H1 (cell line): ENCODE data around the gene FBXO21. TPM values are rescaled to one million over a fixed set of nuclear protein-coding genes. Genes with fewer than 3 reads are reported as not detected.

ENCODE experiments used
- CTCF ChIA-PET: fragments of 300-600 bp; sonication (Branson Sonifier 250); formaldehyde crosslinking; loops from one replicate; lab custom pipeline; 2021; ENCODE audit not compliant: partially characterized antibody; lab: Charles Lee
- POLR2A ChIA-PET: fragments of 300-600 bp; sonication (Branson Sonifier 250); formaldehyde crosslinking; loops from one replicate; lab custom pipeline; 2021; ENCODE audit warnings: inconsistent platforms; ENCODE audit not compliant: partially characterized antibody; lab: Charles Lee
- DNase-seq, 2 experiments: peaks; one replicate each; pipeline versions ENCODE4 v3.0.0 to v3.0.0-alpha.2; 2010 to 2022; ENCODE audit warnings: low spot score in 2 of 2, low read depth in 1 of 2, mixed read lengths in 1 of 2
- FAIRE-seq: peaks from 2 replicates; lab custom pipeline; 2011; peaks lifted over from hg19 to GRCh38; lab: Jason Lieb, UNC
- H2AFZ ChIP-seq: 2 replicates; pipeline ENCODE4 v1.8.1; 2012; ENCODE audit warnings: low read length, inconsistent platforms
- H2AK5ac ChIP-seq: 2 replicates; pipeline ENCODE4 v1.6.1; 2013; ENCODE audit warnings: low read depth, low read length
- H2BK120ac ChIP-seq: replicated peaks from 2 replicates; pipeline ENCODE3; 2013; ENCODE audit warnings: low read depth, low read length, inconsistent platforms
- H2BK12ac ChIP-seq: 2 replicates; pipeline ENCODE4 v1.6.1; 2013; ENCODE audit warnings: low read depth, low read length
- H2BK15ac ChIP-seq: 2 replicates; pipeline ENCODE4 v1.6.1; 2013; ENCODE audit warnings: low read length
- H2BK20ac ChIP-seq: 2 replicates; pipeline ENCODE4 v1.6.1; 2013; ENCODE audit warnings: low read length
- H2BK5ac ChIP-seq: 2 replicates; pipeline ENCODE4 v1.6.1; 2013; ENCODE audit warnings: low read depth, low read length
- H3K14ac ChIP-seq: 2 replicates; pipeline ENCODE4 v1.6.1; 2013; ENCODE audit warnings: inconsistent platforms; ENCODE audit not compliant: insufficient read length
- H3K18ac ChIP-seq: 2 replicates; pipeline ENCODE4 v1.6.1; 2013; ENCODE audit warnings: low read length; ENCODE audit errors: extremely low read depth
- H3K23ac ChIP-seq: 2 replicates; pipeline ENCODE4 v1.6.1; 2013; ENCODE audit warnings: inconsistent platforms; ENCODE audit not compliant: insufficient read length
- H3K23me2 ChIP-seq: 2 replicates; pipeline ENCODE4 v1.6.1; 2013; ENCODE audit warnings: low read depth, low read length
- H3K27ac ChIP-seq: 2 replicates; pipeline ENCODE4 v1.6.1; 2011; ENCODE audit warnings: low read depth, low read length, inconsistent platforms
- H3K27me3 ChIP-seq, 4 experiments: replicated peaks in 1 of 4; 1 replicate in 1 of 4; 2 replicates in 3 of 4; pipeline versions ENCODE4 v1.6.1 to v1.8.1; 2011 to 2013; ENCODE audit warnings: low read length in 3 of 4, mild to moderate bottlenecking in 3 of 4, inconsistent platforms in 2 of 4, mixed read lengths in 2 of 4, moderate library complexity in 1 of 4; ENCODE audit not compliant: control insufficient read depth in 3 of 4, insufficient read depth in 3 of 4; ENCODE audit errors: extremely low read depth in 1 of 4
- H3K36me3 ChIP-seq, 4 experiments: 2 replicates each; pipeline versions ENCODE4 v1.6.1 to v1.8.1; 2011 to 2013; ENCODE audit warnings: mild to moderate bottlenecking in 4 of 4, low read length in 3 of 4, moderate library complexity in 2 of 4, control low read depth in 1 of 4, inconsistent platforms in 1 of 4; ENCODE audit not compliant: insufficient read depth in 4 of 4, control insufficient read depth in 2 of 4
- H3K4ac ChIP-seq: replicated peaks from 2 replicates; pipeline ENCODE3; 2013; ENCODE audit warnings: low read length, low read depth, mixed read lengths, inconsistent platforms; ENCODE audit not compliant: insufficient read length
- H3K4me1 ChIP-seq, 4 experiments: replicated peaks in 1 of 4; 1 replicate in 1 of 4; 2 replicates in 3 of 4; pipeline versions ENCODE4 v1.6.1 to v1.8.1; 2011 to 2013; ENCODE audit warnings: low read length in 3 of 4, inconsistent platforms in 2 of 4, mixed read lengths in 1 of 4; ENCODE audit not compliant: insufficient read depth in 4 of 4, control insufficient read depth in 3 of 4
- H3K4me2 ChIP-seq, 2 experiments: 2 replicates each; pipeline versions ENCODE4 v1.6.1 to v1.8.1; 2011 to 2013; ENCODE audit warnings: low read depth in 2 of 2, low read length in 2 of 2, control low read depth in 1 of 2, inconsistent platforms in 1 of 2, mild to moderate bottlenecking in 1 of 2; ENCODE audit not compliant: insufficient read depth in 1 of 2
- H3K4me3 ChIP-seq, 4 experiments: fragments of 200-600, 300-600 bp in 1 of 4; sonication (generic), shearing (Covaris generic), sonication (Bioruptor Twin) in 1 of 4; 2 replicates each; pipeline versions ENCODE4 v1.5.1 to v1.8.1; 2011 to 2016; ENCODE audit warnings: low read length in 4 of 4, low read depth in 3 of 4, control low read depth in 2 of 4, inconsistent platforms in 2 of 4, mild to moderate bottlenecking in 2 of 4, mixed read lengths in 1 of 4, moderate library complexity in 1 of 4; ENCODE audit not compliant: insufficient read depth in 2 of 4; ENCODE audit errors: extremely low read depth in 1 of 4
- H3K56ac ChIP-seq: replicated peaks from 2 replicates; pipeline ENCODE3; 2013; ENCODE audit warnings: low read depth, mild to moderate bottlenecking, mixed read lengths, low read length, inconsistent platforms; ENCODE audit not compliant: insufficient read length
- H3K79me1 ChIP-seq: 2 replicates; pipeline ENCODE4 v1.6.1; 2013; ENCODE audit warnings: low read depth, low read length, control low read depth
- H3K79me2 ChIP-seq, 2 experiments: 2 replicates each; pipeline versions ENCODE4 v1.6.1 to v1.8.1; 2012 to 2013; ENCODE audit warnings: low read length in 2 of 2, mild to moderate bottlenecking in 2 of 2, inconsistent platforms in 1 of 2; ENCODE audit not compliant: insufficient read depth in 2 of 2, control insufficient read depth in 1 of 2
- H3K9ac ChIP-seq, 4 experiments: replicated peaks in 1 of 4; 1 replicate in 1 of 4; 2 replicates in 3 of 4; pipeline versions ENCODE4 v1.6.1 to v1.8.1; 2011 to 2013; ENCODE audit warnings: low read depth in 3 of 4, low read length in 3 of 4, control low read depth in 2 of 4, mild to moderate bottlenecking in 2 of 4, moderate library complexity in 2 of 4, inconsistent platforms in 1 of 4; ENCODE audit errors: extremely low read depth in 1 of 4
- H3K9me3 ChIP-seq, 2 experiments: 2 replicates each; pipeline versions ENCODE4 v1.6.1 to v1.8.1; 2012 to 2013; ENCODE audit warnings: mild to moderate bottlenecking in 2 of 2, moderate library complexity in 2 of 2, control low read depth in 1 of 2, inconsistent platforms in 1 of 2, low read depth in 1 of 2, low read length in 1 of 2, mixed read lengths in 1 of 2; ENCODE audit not compliant: insufficient read depth in 2 of 2
- H4K20me1 ChIP-seq, 2 experiments: replicated peaks in 1 of 2; 2 replicates each; pipeline versions ENCODE3 to v1.8.1; 2011 to 2013; ENCODE audit warnings: inconsistent platforms in 2 of 2, low read length in 2 of 2, mild to moderate bottlenecking in 1 of 2; ENCODE audit not compliant: insufficient read depth in 2 of 2, control insufficient read depth in 1 of 2
- H4K5ac ChIP-seq: 2 replicates; pipeline ENCODE4 v1.6.1; 2013; ENCODE audit warnings: low read length, low read depth, mixed read lengths, inconsistent platforms; ENCODE audit not compliant: insufficient read length
- H4K8ac ChIP-seq: 2 replicates; pipeline ENCODE4 v1.8.0; 2013; ENCODE audit warnings: mild to moderate bottlenecking, moderate library complexity, low read length, inconsistent platforms; ENCODE audit not compliant: insufficient read depth; ENCODE audit errors: extremely low read depth
- H4K91ac ChIP-seq: replicated peaks from 2 replicates; pipeline ENCODE3; 2013; ENCODE audit warnings: low read length, mixed read lengths, inconsistent platforms; ENCODE audit not compliant: insufficient read length
- HDAC6 ChIP-seq: IDR thresholded peaks from one replicate; pipeline ENCODE4 v1.7.1; 2012; ENCODE audit warnings: low read depth, mild to moderate bottlenecking, inconsistent platforms, low read length, moderate library complexity
- POLR2A ChIP-seq, 2 experiments: IDR thresholded peaks; 1 replicate in 1 of 2; 2 replicates in 1 of 2; pipeline ENCODE4 v1.6.1; 2011; ENCODE audit warnings: low read depth in 2 of 2, low read length in 2 of 2, mild to moderate bottlenecking in 2 of 2; ENCODE audit errors: control extremely low read depth in 1 of 2
- SRF ChIP-seq: IDR thresholded peaks from 2 replicates; pipeline ENCODE4 v1.6.1; 2011; ENCODE audit warnings: mild to moderate bottlenecking, low read depth, low read length, moderate library complexity
- WGBS, 2 experiments: shearing (Covaris generic) in 1 of 2; methylation state at CpG; one replicate each; pipeline versions ENCODE4 v1.1.6 to v1.1.7; 2013 to 2015; ENCODE audit warnings: low lambda C conversion rate in 2 of 2, mixed read lengths in 2 of 2, inconsistent platforms in 1 of 2, low coverage in 1 of 2, missing lambda C conversion rate in 1 of 2; ENCODE audit not compliant: insufficient replicate concordance in 2 of 2, insufficient coverage in 1 of 2, insufficient read length in 1 of 2; ENCODE audit errors: extremely low coverage in 1 of 2, missing lambda C conversion rate in 1 of 2; 5-methylcytosine and 5-hydroxymethylcytosine counted together
- polyA plus RNA-seq, 7 experiments: library from polyadenylated mRNA; depleted of rRNA in 3 of 7; stranded (reverse) in 5 of 7; unstranded in 2 of 7; fragments of >200 nt in 5 of 7; fragments of 200-250 nt in 2 of 7; gene quantifications; 1 replicate in 5 of 7; 2 replicates in 1 of 7; 4 replicates in 1 of 7; pipeline versions ENCODE4 v1.2.1 to v1.2.3, GENCODE V29; 2011 to 2013; ENCODE audit warnings: missing spikeins in 2 of 7, mixed read lengths in 2 of 7
- total RNA-seq: library from RNA; stranded (reverse); fragmentation: NEBNext Ultra II Directional; extraction: Animal tissue kit (Norgen Biotek cat#: 25700); gene quantifications from 2 replicates; pipeline ENCODE4 v1.2.1, GENCODE V29; 2021

The FBXO21 gene
- total and polyA plus RNA-seq, 2 of the 8 experiments (the other 6 are each of a cell fraction or from before 2014, with no cell fraction given), result 57.0 to 80.6 TPM

GRCh38 chr12:117180758-117181467 is 9.4 kb downstream of the FBXO21 start:
- H3K14ac ChIP-seq, result no peak overlapping the region
- H2BK12ac ChIP-seq, result no peak overlapping the region
- H2AK5ac ChIP-seq, result no peak overlapping the region
- TF ChIP-seq HDAC6 (no peak), SRF (no peak), POLR2A (IDR thresholded peaks at IDR 0.05; ENCODE audit: control extremely low read depth in 1 of 2, low read depth in 2 of 2, low read length in 2 of 2) (no peak)
- peaks cover 17 to 72% (median 54%) of the 10 kb centered on the region in 4 experiments for H3K36me3 ChIP-seq
- no peak overlapping the region for H2BK20ac ChIP-seq
- no peak overlapping the region for H3K4ac ChIP-seq
- no peak overlapping the region for H3K56ac ChIP-seq
- H3K4me2 ChIP-seq, result no peak overlapping the region
- no peak overlapping the region for H3K18ac ChIP-seq
- H3K4me1 ChIP-seq, result no peaks in the 10 kb centered on the region
- no peaks in the 10 kb centered on the region for H3K23me2 ChIP-seq
- no peaks in the 10 kb centered on the region for H3K27me3 ChIP-seq
- no peak overlapping the region for H3K4me3 ChIP-seq
- no peak overlapping the region for H3K9ac ChIP-seq
- no peak for FAIRE-seq
- POLR2A ChIA-PET, result interaction anchor here (1.0 to 1.2 kb wide), 2 partner anchors 13 to 21 kb away, joined by 3 to 4 read pairs; no protein-coding TSS in a partner anchor
- peaks cover 0 to 7% of the 10 kb centered on the region in 2 experiments; a peak in 2 of 4 replicates for H3K79me2 ChIP-seq
- no peaks in the 10 kb centered on the region; the same call in 1 of the 2 replicates for H3K79me1 ChIP-seq
- peaks cover 0 to 2% of the 10 kb centered on the region in 2 experiments for H4K20me1 ChIP-seq
- H2BK15ac ChIP-seq, result no peak overlapping the region
- H2AFZ ChIP-seq, result no peak overlapping the region
- no peak overlapping the region for H4K5ac ChIP-seq
- no peak overlapping the region for H4K8ac ChIP-seq
- no peak overlapping the region for H3K27ac ChIP-seq
- no peak overlapping the region for H2BK5ac ChIP-seq
- H2BK120ac ChIP-seq, result no peak overlapping the region
- WGBS, 2 experiments, result 87% methylated on average over 4 of the region's 4 CpGs; no CpG with 5 or more reads in 1 of the 2 experiments
- CTCF ChIA-PET, result no interaction called here
- no peak for DNase-seq
- no peaks in the 10 kb centered on the region for H3K9me3 ChIP-seq
- H3K23ac ChIP-seq, result no peak overlapping the region
- no peak overlapping the region for H4K91ac ChIP-seq
